Choroid plexus epithelial cell (primary cell): ENCODE data around the gene APIP.

Experiments
- DNase-seq: peaks from one replicate; pipeline ENCODE4 v3.0.0-alpha.2; 2010; ENCODE audit warnings: low read depth
- H3K4me3 ChIP-seq: 2 replicates; pipeline ENCODE4 v1.5.1; 2011; ENCODE audit warnings: low read depth, mild to moderate bottlenecking, control low read depth, low read length, moderate library complexity
- CTCF ChIP-seq: conservative IDR thresholded peaks from 2 replicates; pipeline ENCODE4 v1.5.1; 2011; ENCODE audit warnings: low read depth, mild to moderate bottlenecking, control low read depth, inconsistent platforms, low read length, moderate library complexity

The APIP gene

DNA sequence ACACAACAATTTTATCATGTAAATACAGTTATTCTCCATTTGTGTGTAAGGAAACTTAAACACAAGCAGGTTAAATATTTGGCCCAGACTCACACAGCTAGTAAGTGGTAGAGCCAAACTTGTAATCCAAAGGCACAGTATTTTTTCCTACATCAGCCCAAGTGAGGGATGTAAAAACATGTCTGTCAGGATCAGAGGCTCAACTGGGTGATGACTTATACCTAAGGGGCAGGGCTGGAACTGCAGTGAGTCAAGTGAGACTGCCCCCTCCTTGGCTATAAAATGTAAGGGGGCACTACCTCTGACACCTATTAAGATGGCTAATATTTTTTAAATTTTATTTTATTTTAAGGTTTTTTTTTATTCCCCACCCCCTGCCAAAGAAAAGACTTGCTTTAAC lies 82.6 kb downstream of the APIP start:
- TF ChIP-seq CTCF: no peak
- no peak overlapping the region for H3K4me3 ChIP-seq
- no peak for DNase-seq
